Esophagus squamous epithelium (tissue), 5 donors: ENCODE results near the gene SCN8A. TPM values are rescaled to one million over a fixed set of nuclear protein-coding genes. Genes with fewer than 3 reads are reported as not detected.

Experiments
- DNase-seq: peaks from one replicate; lab custom pipeline; 2025; lab: John Stamatoyannopoulos, UW
- H3K27ac ChIP-seq, 4 donors: fragments of 200-600 bp; sonication (generic); one replicate each; pipeline ENCODE4 v1.5.1; 2016 to 2019; ENCODE audit warnings: mild to moderate bottlenecking in 1 of 4
- H3K27me3 ChIP-seq, 4 donors: fragments of 200-600 bp; sonication (generic); 1 replicate in 3 of 4; 2 replicates in 1 of 4; pipeline versions ENCODE4 v1.5.1 to v1.6.0; 2017 to 2021; ENCODE audit warnings: antibody characterized with exemption in 1 of 4
- H3K36me3 ChIP-seq, 3 donors: fragments of 200-600 bp; sonication (generic); one replicate each; pipeline ENCODE4 v1.5.1; 2016 to 2019
- H3K4me1 ChIP-seq, 3 donors: fragments of 200-600 bp; sonication (generic); one replicate each; pipeline ENCODE4 v1.5.1; 2017 to 2019
- H3K4me3 ChIP-seq, 4 donors: fragments of 200-600 bp; sonication (generic); 1 replicate in 3 of 4; 2 replicates in 1 of 4; pipeline ENCODE4 v1.5.1; 2016 to 2019; ENCODE audit warnings: mild to moderate bottlenecking in 2 of 4, moderate library complexity in 1 of 4
- H3K9me3 ChIP-seq, 3 donors: fragments of 200-600 bp; sonication (generic); one replicate each; pipeline ENCODE4 v1.5.1; 2016 to 2019
- CTCF ChIP-seq, 6 experiments: fragments of 450-650 bp in 4 of 6; fragments of 200-600 bp in 2 of 6; sonication (generic) in 2 of 6; IDR thresholded peaks; one replicate each; pipeline ENCODE4 v1.5.1; 2016 to 2019; ENCODE audit warnings: antibody characterized with exemption in 6 of 6, mild to moderate bottlenecking in 4 of 6, moderate library complexity in 4 of 6
- POLR2A ChIP-seq, 4 donors: fragments of 450-650 bp; IDR thresholded peaks; one replicate each; pipeline ENCODE4 v1.6.1; 2017; ENCODE audit warnings: antibody characterized with exemption in 4 of 4, mild to moderate bottlenecking in 4 of 4, moderate library complexity in 3 of 4
- WGBS, 2 donors: methylation state at CpG; one replicate each; pipeline ENCODE4 v1.1.5; 2018; 5-methylcytosine and 5-hydroxymethylcytosine counted together
- intact Hi-C: fragments of 100-400 bp; cut with DNase I; formaldehyde crosslinking; loops from one replicate; pipeline ENCODE4 v1.15.0; 2022
- total RNA-seq, 4 donors: library from RNA; depleted of rRNA; stranded (reverse); fragments of >200 nt; gene quantifications; one replicate each; pipeline ENCODE4 v1.1.0, GENCODE V29; 2016
- donor health status: DM: yes; HTN: yes; CAD: no.

Gene SCN8A
- total RNA-seq, 4 donors from 2014 or later: 0.11 to 1.1 (median 0.40) TPM

DNA sequence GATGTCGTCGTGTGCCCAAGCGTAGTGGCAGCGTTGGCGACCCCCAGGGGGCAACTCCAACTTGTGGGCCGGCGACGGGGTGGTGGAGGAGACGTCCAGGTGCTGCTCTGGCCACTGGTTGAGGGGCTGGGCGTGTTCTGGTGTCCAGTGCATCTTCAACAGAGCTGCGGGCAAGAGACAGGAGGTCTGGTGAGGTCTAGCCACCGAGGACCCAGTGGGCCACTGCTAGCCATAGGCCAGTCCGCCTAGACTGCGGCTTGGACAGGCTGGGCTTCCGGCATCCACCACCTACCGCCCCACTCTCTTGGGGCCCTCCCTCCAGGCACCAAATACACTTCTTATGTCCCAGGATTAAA, 231.2 kb downstream of the SCN8A start:
- Histone ChIP-seq H3K27me3 (peaks cover 0 to 58% (median 0%) of the 10 kb centered on the region in 4 donors), H3K4me3 (no peak overlapping the region), H3K27ac (no peak overlapping the region), H3K36me3 (no peaks in the 10 kb centered on the region), H3K9me3 (no peaks in the 10 kb centered on the region), H3K4me1 (peaks cover 0 to 29% (median 8%) of the 10 kb centered on the region in 3 donors)
- no peak for TF ChIP-seq POLR2A (IDR thresholded peaks at IDR 0.05)
- TF ChIP-seq CTCF (IDR thresholded peaks at IDR 0.05): no peak
- WGBS, 2 donors: 93 to 97% methylated on average over 5 to 16 of the region's 16 CpGs
- DNase-seq: no peak
- intact Hi-C loops: no loop called here

DNA sequence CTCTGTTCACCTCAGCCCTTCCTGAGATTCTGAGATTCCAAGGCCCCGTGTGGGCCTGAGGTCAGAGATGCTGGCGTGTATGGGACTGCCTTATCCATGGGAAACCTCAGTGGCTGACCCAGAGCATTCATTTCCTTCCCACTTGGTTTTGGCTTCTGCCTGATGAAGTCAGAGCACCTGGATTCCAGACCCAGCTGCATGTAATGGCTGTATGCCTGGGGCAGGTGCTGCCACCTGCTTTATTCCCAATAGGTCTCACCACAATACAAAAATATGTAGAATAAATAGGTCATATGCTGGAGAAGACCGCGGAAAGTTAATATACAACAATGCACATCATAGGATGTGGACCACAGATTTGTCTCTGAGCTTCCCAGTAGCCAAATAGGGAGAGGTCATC, 231.9 kb downstream of the SCN8A start:
- no peak for TF ChIP-seq CTCF (IDR thresholded peaks at IDR 0.05)
- TF ChIP-seq POLR2A (IDR thresholded peaks at IDR 0.05): no peak
- no peak for DNase-seq
- WGBS, 2 donors: 93 to 100% methylated on average over 2 to 4 of the region's 4 CpGs
- H3K4me1 ChIP-seq: peaks cover 3 to 36% (median 8%) of the 10 kb centered on the region in 3 donors
- peaks cover 0 to 50% (median 0%) of the 10 kb centered on the region in 4 donors for H3K27me3 ChIP-seq
- no peaks in the 10 kb centered on the region for H3K9me3 ChIP-seq
- H3K36me3 ChIP-seq: no peaks in the 10 kb centered on the region
- intact Hi-C loops: no loop called here
- H3K4me3 ChIP-seq: no peak overlapping the region
- H3K27ac ChIP-seq: no peak overlapping the region

- TF ChIP-seq CTCF (IDR thresholded peaks at IDR 0.05) (peak in 5 of 6 experiments; percentile 38 to 60 (median 46)), POLR2A (IDR thresholded peaks at IDR 0.05) (no peak)
- Histone ChIP-seq H3K27ac (no peak overlapping the region), H3K9me3 (no peaks in the 10 kb centered on the region), H3K36me3 (no peaks in the 10 kb centered on the region), H3K4me1 (peaks cover 4 to 36% (median 8%) of the 10 kb centered on the region in 3 donors), H3K4me3 (no peak overlapping the region), H3K27me3 (peaks cover 0 to 42% (median 0%) of the 10 kb centered on the region in 4 donors)
- 24 to 29% methylated on average over 3 to 6 of the region's 6 CpGs for WGBS, 2 donors
- DNase-seq: no peak
- intact Hi-C loops: no loop called here
Observed at GRCh38 chr12:51823875-51824565, 233.0 kb downstream of the SCN8A start.

DNA sequence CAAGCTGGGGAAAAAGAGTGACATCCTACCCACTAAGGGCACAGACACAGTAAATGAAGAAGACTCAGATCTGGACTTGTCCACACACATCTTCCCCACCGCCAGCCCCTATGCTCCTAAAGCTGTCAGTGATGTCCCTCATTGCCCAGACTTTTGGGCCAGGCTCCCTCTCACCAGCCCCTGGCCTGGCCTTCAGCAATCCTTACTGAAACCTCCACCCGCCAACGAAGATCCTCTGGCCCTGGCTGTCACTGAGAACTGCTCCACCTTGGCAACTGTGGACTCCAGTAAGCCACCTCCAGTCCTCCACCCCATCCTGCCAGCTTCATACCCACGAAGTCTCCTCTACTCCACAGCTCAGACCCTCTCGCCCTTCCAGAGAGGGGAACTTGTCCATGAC, 234.2 kb downstream of the SCN8A start:
- intact Hi-C loops: no loop called here
- H3K4me3 ChIP-seq: no peak overlapping the region
- H3K36me3 ChIP-seq: no peaks in the 10 kb centered on the region
- no peak overlapping the region for H3K27ac ChIP-seq
- no peak for TF ChIP-seq POLR2A (IDR thresholded peaks at IDR 0.05)
- peaks cover 4 to 26% (median 6%) of the 10 kb centered on the region in 3 donors for H3K4me1 ChIP-seq
- DNase-seq: no peak
- H3K9me3 ChIP-seq: no peaks in the 10 kb centered on the region
- WGBS, 2 donors: 73 to 82% methylated on average over 5 of the region's 5 CpGs
- H3K27me3 ChIP-seq: peaks cover 0 to 37% (median 0%) of the 10 kb centered on the region in 4 donors

DNA sequence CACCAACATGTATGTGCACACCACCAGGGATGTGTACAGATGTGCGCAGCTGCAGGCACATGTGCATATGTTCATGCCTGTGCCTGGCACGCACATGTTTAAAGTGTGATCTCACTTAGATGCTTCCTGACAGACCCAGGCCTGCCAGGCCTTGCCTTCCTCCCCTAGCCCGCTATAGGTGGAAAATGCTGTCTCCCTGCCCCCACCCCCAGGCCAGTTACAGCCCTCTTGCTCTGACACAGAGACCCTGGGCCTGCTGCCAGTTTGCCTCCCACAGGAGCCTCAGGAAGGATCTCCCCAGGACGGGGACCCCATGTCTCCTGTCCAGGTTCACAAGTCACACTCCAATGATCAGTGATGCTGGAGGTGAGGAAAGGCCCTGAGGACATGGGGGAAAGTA, 235.8 kb downstream of the SCN8A start:
- no peak overlapping the region for H3K27ac ChIP-seq
- H3K4me1 ChIP-seq: peaks cover 0 to 11% (median 4%) of the 10 kb centered on the region in 3 donors
- TF ChIP-seq CTCF (IDR thresholded peaks at IDR 0.05): no peak
- TF ChIP-seq POLR2A (IDR thresholded peaks at IDR 0.05): no peak
- intact Hi-C loops: no loop called here
- H3K4me3 ChIP-seq: no peak overlapping the region
- peaks cover 0 to 35% (median 0%) of the 10 kb centered on the region in 4 donors for H3K27me3 ChIP-seq
- H3K36me3 ChIP-seq: no peaks in the 10 kb centered on the region
- H3K9me3 ChIP-seq: no peaks in the 10 kb centered on the region
- no peak for DNase-seq
- 30 to 45% methylated on average over 2 of the region's 4 CpGs for WGBS, 2 donors
